Measurements from ENCODE around the gene MYH15. TPM values are rescaled to one million over a fixed set of nuclear protein-coding genes. Genes with fewer than 3 reads are reported as not detected.

The MYH15 gene
- total RNA-seq, 1 donor = 0.99 TPM

DNA sequence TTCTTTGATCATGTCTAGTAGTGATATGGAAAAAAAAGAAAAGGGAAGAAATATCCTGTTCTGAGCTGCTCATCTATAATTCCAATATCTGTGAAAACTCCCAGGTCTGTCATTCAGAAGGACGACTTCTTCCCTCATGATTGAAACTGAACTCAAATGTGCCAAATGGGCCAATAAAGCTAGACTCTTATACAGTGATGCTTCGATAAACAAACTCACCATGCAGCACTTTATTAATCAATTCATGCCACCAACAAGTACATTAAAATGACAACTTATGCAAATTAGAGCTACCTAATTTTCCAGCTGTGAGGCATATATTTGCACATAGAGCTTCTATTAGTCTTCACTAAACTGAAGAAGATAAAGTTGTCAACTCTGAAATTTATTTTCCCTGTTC, 15.6 kb upstream of the MYH15 start:
- H3K4me3 ChIP-seq (ENCODE audit: low read depth, low read length) = no peak overlapping the region
- TF ChIP-seq, protein P1, sequence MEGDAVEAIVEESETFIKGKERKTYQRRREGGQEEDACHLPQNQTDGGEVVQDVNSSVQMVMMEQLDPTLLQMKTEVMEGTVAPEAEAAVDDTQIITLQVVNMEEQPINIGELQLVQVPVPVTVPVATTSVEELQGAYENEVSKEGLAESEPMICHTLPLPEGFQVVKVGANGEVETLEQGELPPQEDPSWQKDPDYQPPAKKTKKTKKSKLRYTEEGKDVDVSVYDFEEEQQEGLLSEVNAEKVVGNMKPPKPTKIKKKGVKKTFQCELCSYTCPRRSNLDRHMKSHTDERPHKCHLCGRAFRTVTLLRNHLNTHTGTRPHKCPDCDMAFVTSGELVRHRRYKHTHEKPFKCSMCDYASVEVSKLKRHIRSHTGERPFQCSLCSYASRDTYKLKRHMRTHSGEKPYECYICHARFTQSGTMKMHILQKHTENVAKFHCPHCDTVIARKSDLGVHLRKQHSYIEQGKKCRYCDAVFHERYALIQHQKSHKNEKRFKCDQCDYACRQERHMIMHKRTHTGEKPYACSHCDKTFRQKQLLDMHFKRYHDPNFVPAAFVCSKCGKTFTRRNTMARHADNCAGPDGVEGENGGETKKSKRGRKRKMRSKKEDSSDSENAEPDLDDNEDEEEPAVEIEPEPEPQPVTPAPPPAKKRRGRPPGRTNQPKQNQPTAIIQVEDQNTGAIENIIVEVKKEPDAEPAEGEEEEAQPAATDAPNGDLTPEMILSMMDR (IDR thresholded peaks at IDR 0.05; ENCODE audit: insufficient read depth, low read length) = no peak
- DNase-seq (ENCODE audit: low read depth) = no peak

DNA sequence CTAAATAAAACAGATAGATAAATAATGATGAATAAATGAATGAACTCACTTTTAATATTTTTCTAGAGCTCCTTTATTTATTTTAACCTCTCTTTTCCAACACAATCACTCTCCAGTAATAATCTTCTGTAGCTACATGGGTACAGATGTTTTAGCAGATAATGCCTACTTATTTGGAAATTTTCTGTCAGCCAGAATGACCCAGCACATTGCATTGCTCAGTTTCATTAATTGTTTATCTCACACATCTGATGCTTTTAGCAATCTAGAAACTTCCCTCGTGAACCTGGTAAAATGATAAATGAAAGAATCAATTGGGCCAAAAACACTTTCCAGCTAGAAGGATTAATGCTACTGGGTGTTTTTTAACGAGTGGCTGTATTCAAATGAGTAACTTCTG, 14.9 kb upstream of the MYH15 start:
- no peak for DNase-seq (ENCODE audit: low read depth)
- H3K4me3 ChIP-seq (ENCODE audit: low read depth, low read length) = no peak overlapping the region
- TF ChIP-seq, protein P1 (IDR thresholded peaks at IDR 0.05; ENCODE audit: insufficient read depth, low read length) = no peak

DNA sequence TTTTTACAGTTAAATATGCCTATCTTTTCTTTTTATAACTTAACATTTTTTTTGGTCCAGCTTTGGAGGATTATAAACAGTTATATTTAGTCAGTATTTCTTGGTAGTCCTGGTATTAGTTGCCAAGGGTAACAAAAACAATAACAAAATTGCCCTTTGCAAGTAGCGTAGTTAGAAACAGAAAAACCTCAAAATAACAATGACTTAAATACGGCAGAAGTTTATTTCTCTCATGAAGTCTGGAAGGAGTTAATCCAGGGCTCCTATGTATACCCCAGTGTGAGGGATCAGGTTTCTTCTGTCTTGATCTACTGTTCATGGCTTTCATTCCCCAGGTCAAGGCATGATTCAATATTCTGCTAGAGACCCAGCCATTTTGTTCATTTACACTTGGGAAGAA, 14.1 kb upstream of the MYH15 start:
- no peak overlapping the region for H3K4me3 ChIP-seq (ENCODE audit: low read depth, low read length)
- TF ChIP-seq, protein P1 (IDR thresholded peaks at IDR 0.05; ENCODE audit: insufficient read depth, low read length) = no peak
- DNase-seq (ENCODE audit: low read depth) = peak; percentile 5

DNA sequence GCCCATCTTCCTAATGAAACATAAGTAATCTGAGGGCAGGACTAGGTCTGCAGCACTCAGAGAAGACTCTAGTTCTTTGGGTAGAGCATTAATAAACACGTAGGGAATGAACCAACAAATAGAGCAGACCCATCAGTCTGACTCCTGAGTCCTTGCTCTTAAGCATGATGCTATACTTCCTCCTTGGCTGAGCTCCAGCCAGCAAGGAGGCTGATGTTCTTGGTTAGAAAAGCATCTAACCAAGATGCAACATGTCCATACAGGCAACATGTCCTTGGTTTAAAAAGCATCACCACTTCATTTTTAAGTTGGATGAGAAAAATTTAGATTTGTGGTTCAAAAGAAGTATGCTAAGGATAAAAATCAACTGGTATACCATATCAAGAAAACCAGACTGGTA, 8.5 kb upstream of the MYH15 start:
- TF ChIP-seq, protein P1 (IDR thresholded peaks at IDR 0.05; ENCODE audit: insufficient read depth, low read length) = no peak
- peak; percentile 12 for DNase-seq (ENCODE audit: low read depth)
- H3K4me3 ChIP-seq (ENCODE audit: low read depth, low read length) = no peak overlapping the region

DNA sequence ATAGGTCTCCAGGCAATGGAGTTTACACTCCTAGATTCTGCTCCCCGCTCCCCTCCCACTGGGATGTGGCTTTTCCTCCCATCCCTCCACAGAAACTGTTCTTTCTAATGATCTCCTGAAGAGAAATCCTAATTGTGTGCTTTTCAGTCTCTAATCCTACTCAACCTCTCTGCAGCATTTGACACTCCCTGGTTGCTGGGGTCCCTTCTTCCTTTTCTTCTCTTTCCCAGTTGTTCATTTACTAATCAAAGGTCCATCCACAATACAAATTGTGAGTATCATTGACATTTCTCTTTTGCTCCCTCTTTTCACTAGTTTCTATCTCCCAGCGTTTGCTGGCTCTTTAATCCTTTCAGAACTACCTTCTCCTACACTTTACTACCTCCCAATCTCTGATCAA, 6.5 kb upstream of the MYH15 start:
- no peak overlapping the region for H3K4me3 ChIP-seq (ENCODE audit: low read depth, low read length)
- DNase-seq (ENCODE audit: low read depth) = no peak
- TF ChIP-seq, protein P1 (IDR thresholded peaks at IDR 0.05; ENCODE audit: insufficient read depth, low read length) = no peak

DNA sequence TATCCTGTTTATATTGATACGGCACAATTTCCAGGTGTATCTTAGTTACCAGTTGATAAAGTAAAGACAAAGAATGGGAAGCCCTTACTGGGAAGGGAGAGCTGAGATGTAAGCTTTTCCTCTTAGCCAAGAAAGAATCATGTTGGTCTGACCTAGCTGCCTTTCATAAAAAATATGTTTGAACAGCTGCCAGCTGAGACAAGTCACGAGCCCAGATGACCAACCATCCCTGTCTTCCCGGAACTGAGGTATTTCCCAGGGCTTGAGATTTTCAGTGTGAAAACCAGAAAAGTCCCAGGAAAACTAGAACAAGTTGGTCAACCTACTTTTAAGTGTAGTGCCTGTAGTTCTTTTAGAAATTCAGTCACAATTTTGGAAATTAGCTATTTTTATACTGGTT, 3.6 kb upstream of the MYH15 start:
- TF ChIP-seq, protein P1 (IDR thresholded peaks at IDR 0.05; ENCODE audit: insufficient read depth, low read length) = no peak
- DNase-seq (ENCODE audit: low read depth) = no peak
- no peak overlapping the region for H3K4me3 ChIP-seq (ENCODE audit: low read depth, low read length)

DNA sequence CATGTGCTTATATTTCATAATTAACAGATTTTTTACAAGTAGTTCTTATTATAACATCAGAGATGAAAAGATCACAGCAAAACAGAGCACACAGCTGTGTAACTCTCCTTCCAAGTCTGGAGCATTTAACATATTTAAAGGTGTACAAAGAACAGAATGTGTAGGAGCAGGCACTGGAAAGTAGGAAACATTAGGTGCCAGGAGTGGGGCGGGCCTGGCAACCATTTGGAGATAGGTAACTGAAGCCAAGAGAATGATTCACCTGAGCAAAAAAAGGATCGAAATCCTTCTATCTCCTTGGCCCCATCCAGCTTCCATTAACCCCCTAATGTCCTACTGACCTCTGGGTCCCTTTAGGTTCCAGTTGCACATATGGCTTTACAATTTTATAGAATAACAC, 2.3 kb upstream of the MYH15 start:
- TF ChIP-seq, protein P1 (IDR thresholded peaks at IDR 0.05; ENCODE audit: insufficient read depth, low read length) = no peak
- H3K4me3 ChIP-seq (ENCODE audit: low read depth, low read length) = no peak overlapping the region

More for the DNA sequence above, 2.3 kb upstream of the MYH15 start:
- no peak for DNase-seq (ENCODE audit: low read depth)

Measured in fibroblast of the aortic adventitia (primary cell).